ENCODE results near the gene CFAP69.

GRCh38 chr7:90236721-90237289, 8.2 kb upstream of the CFAP69 start:
- TF ChIP-seq BHLHE40 (IDR thresholded peaks at IDR 0.05; ENCODE audit: borderline replicate concordance) (no peak), ZNF384 (IDR thresholded peaks at IDR 0.05) (no peak), ARNT (IDR thresholded peaks at IDR 0.05) (no peak), HDGF (IDR thresholded peaks at IDR 0.05; ENCODE audit: borderline replicate concordance) (no peak), SP1 (IDR thresholded peaks at IDR 0.05) (no peak), FOXK2 (IDR thresholded peaks at IDR 0.05) (no peak), FOXA1 (IDR thresholded peaks at IDR 0.05) (no peak), ELF4 (IDR thresholded peaks at IDR 0.05) (no peak), TARDBP (IDR thresholded peaks at IDR 0.05) (no peak), CTBP1 (IDR thresholded peaks at IDR 0.05; ENCODE audit: borderline replicate concordance) (no peak), SUZ12 (IDR thresholded peaks at IDR 0.05) (no peak), FOXM1 (IDR thresholded peaks at IDR 0.05; ENCODE audit: borderline replicate concordance) (no peak), PKNOX1 (IDR thresholded peaks at IDR 0.05) (no peak)
